GM04504 (cell line): ENCODE measurements around the gene DUSP28.
"Not testable (repeated sequence)": the region's sequence is repeated elsewhere in the genome, so short reads cannot be mapped to it uniquely, and the experiment has no call there.

Experiments used
- DNase-seq: peaks from one replicate; pipeline ENCODE4 v3.0.0-alpha.2; 2012; ENCODE audit warnings: low read depth

The DUSP28 gene

GRCh38 chr2:240527153-240527750 is 32.9 kb upstream of the DUSP28 start:
- DNase-seq = no peak

GRCh38 chr2:240528406-240529040 is 31.6 kb upstream of the DUSP28 start:
- no peak for DNase-seq

GRCh38 chr2:240529344-240529999 is 30.7 kb upstream of the DUSP28 start:
- no peak for DNase-seq

- DNase-seq = no peak
These were observed 30.0 kb upstream of the DUSP28 start for GRCh38 chr2:240530181-240530580.

GRCh38 chr2:240531038-240531437 is 29.1 kb upstream of the DUSP28 start:
- no peak for DNase-seq

GRCh38 chr2:240532031-240532775 is 28.0 kb upstream of the DUSP28 start:
- DNase-seq = no peak

- no peak for DNase-seq
These were observed 22.0 kb upstream of the DUSP28 start for GRCh38 chr2:240538031-240538780.

GRCh38 chr2:240539101-240539500 is 21.1 kb upstream of the DUSP28 start:
- not testable (repeated sequence) for DNase-seq

GRCh38 chr2:240539906-240540305 is 20.3 kb upstream of the DUSP28 start:
- DNase-seq = no peak

GRCh38 chr2:240551288-240551687 is 8.9 kb upstream of the DUSP28 start:
- no peak for DNase-seq

- no peak for DNase-seq
These were observed 8.3 kb upstream of the DUSP28 start for GRCh38 chr2:240551811-240552210.

- DNase-seq = no peak
These were observed 6.1 kb upstream of the DUSP28 start for GRCh38 chr2:240553956-240554480.

GRCh38 chr2:240554767-240555493 is 5.2 kb upstream of the DUSP28 start:
- DNase-seq = no peak

GRCh38 chr2:240555541-240556250 is 4.5 kb upstream of the DUSP28 start:
- no peak for DNase-seq

GRCh38 chr2:240556553-240557100 is 3.5 kb upstream of the DUSP28 start:
- no peak for DNase-seq

- no peak for DNase-seq
These were observed 2.9 kb upstream of the DUSP28 start for GRCh38 chr2:240557101-240557751.

GRCh38 chr2:240557808-240558207 is 2.3 kb upstream of the DUSP28 start, which contains the start of gene ANKMY1:
Gene ANKMY1 (minus strand): TSS chr2:240557988. CDS start chr2:240557335, 653 bp downstream.
- peak; percentile 30 for DNase-seq

GRCh38 chr2:240558236-240558761 is 1.9 kb upstream of the DUSP28 start:
- DNase-seq = no peak

GRCh38 chr2:240559286-240559685 is 871 bp upstream of the DUSP28 start:
- DNase-seq = no peak
